GM10248 (cell line): ENCODE measurements around the gene GLRX.

Experiments used
- CTCF ChIA-PET: fragments of 300-600 bp; sonication (Branson Sonifier 250); formaldehyde crosslinking; extraction: SDS; loops from one replicate; lab custom pipeline; 2021; ENCODE audit warnings: antibody characterized with exemption; lab: Yijun Ruan, JAX
- POLR2A ChIA-PET: fragments of 350-650 bp; sonication (Branson Sonifier 250); formaldehyde crosslinking; extraction: SDS; loops from one replicate; lab custom pipeline; 2020; ENCODE audit warnings: antibody characterized with exemption; lab: Yijun Ruan, JAX
- DNase-seq: peaks from one replicate; pipeline ENCODE4 v3.0.0; 2012; ENCODE audit errors: extremely low spot score
- CTCF ChIP-seq: IDR thresholded peaks from 2 replicates; pipeline ENCODE4 v1.5.1; 2012; ENCODE audit warnings: mild to moderate bottlenecking, low read depth; ENCODE audit errors: extremely low read depth, missing control alignments, control extremely low read depth

GLRX gene

GRCh38 chr5:95825495-95825894, 3.0 kb upstream of the GLRX start:
- ChIA-PET POLR2A (no interaction called here), CTCF (interaction anchor here (0.9 to 8.3 kb wide), 4 partner anchors 9 to 57 kb away, joined by 3 to 68 read pairs (median 5); no protein-coding TSS in a partner anchor)
- TF ChIP-seq CTCF = no peak
- no peak for DNase-seq

GRCh38 chr5:95824747-95825146, 2.2 kb upstream of the GLRX start:
- DNase-seq = no peak
- ChIA-PET CTCF (interaction anchor here (0.9 to 8.3 kb wide), 7 partner anchors 9 to 56 kb away, joined by 3 to 68 read pairs (median 7); no protein-coding TSS in a partner anchor), POLR2A (no interaction called here)
- no peak for TF ChIP-seq CTCF

GRCh38 chr5:95823738-95824609, 1.4 kb upstream of the GLRX start:
- ChIA-PET POLR2A (no interaction called here), CTCF (interaction anchor here (0.6 to 8.3 kb wide), 12 partner anchors 11 to 180 kb away, joined by 3 to 68 read pairs (median 6); partner anchors contain the start of gene RFESD)
- no peak for TF ChIP-seq CTCF
- DNase-seq = no peak

DNA sequence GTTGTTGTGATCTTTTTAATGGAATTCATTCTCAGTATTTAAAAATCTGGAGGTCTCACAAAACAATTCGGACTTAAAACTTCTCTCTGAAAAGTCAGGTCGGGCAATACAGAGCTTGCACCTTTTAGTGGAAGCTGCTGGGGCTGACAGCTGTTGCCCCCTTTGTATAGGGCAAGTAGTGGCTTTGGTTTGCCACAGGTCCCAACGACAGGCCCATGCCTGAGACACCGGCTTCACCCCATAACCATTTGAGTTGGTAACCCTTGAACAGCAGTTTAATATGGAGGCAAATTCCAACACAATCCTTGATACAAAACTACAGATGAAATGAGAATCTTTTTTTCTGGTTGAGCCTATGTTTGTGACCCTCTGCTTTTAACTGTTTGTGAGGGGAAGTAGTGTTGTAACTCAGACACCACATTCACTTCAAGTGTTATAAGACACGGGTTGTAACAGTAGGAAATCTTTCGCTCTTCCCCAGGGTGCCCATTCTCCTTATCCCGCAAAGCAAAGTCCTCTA, 752 bp upstream of the GLRX start:
- ChIA-PET CTCF (interaction anchor here (0.6 to 8.3 kb wide), 15 partner anchors 8 to 179 kb away, joined by 3 to 68 read pairs (median 5); partner anchors contain the start of gene RFESD), POLR2A (interaction anchor here (0.7 kb wide), 1 partner anchor 15 kb away, joined by 4 read pairs; no protein-coding TSS in a partner anchor)
- DNase-seq = no peak

GRCh38 chr5:95822043-95822541, 434 bp downstream of the GLRX start:
- DNase-seq = peak; percentile 51
- CTCF ChIA-PET = interaction anchor here (0.8 to 8.3 kb wide), 15 partner anchors 9 to 178 kb away, joined by 3 to 68 read pairs (median 7); no protein-coding TSS in a partner anchor
- POLR2A ChIA-PET = interaction anchor here (1.0 kb wide), 1 partner anchor 12 kb away, joined by 4 read pairs; no protein-coding TSS in a partner anchor
- no peak for TF ChIP-seq CTCF

More for the DNA sequence above, 752 bp upstream of the GLRX start:
- no peak for TF ChIP-seq CTCF

DNA sequence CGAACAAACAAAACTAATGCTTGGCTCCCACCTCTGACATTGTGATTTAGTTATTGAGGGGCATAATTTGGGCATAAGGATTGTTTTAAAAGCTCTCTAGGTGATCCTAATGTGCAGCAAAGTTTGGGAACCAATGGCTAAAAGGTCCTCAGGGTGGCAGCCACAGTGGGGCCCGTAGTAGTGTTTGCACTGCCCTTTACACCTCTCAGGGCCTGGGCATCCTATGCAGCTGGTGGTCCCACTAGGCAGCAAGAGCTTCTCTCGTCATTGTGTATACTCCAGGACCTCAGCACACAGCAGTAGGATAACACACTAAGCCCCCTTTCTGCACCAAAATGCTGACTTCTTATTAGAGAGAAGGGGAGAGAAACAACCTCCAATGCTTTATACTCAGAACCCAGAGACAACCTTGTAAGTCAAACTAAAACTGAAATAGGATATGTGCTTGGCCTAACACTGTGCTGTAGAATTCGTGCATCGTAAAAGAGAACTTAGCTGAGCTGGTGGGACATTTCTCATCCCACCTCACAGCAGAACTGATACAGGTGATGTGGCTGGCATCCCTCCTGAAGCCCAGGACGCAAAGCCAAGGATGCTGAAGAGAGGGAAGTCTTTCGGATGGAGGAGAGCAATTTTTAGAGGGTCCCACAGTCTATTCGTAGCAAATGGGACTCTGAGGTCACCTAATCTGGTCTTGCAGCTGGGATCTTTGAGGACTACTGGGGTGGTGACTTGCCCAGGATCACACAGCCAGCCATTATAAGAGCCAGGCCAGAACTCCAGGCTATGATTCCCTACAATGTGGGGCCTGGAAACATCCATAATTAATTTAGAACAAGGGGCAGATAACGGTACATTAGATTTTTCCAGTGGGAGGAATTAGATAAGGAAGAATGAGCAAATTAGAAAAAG, 1.2 kb downstream of the GLRX start:
- DNase-seq = no peak
- POLR2A ChIA-PET = interaction anchor here (1.0 kb wide), 1 partner anchor 11 kb away, joined by 4 read pairs; no protein-coding TSS in a partner anchor
- CTCF ChIA-PET = interaction anchor here (0.7 to 8.3 kb wide), 19 partner anchors 8 to 137 kb away, joined by 3 to 68 read pairs (median 6); no protein-coding TSS in a partner anchor
- no peak for TF ChIP-seq CTCF
